Islet precursor cell (in vitro differentiated cells): ENCODE results near the gene PRRT4.
A peak's percentile ranks its signal among the peaks of the same experiment; 100 is the strongest.

Experiments
- DNase-seq: peaks from one replicate; pipeline ENCODE4 v3.0.0-alpha.2; 2018

PRRT4 gene

GRCh38 chr7:128361411-128362379 is at the start of gene PRRT4:
TSS of gene PRRT4 (minus strand) at chr7:128361690.
- peak; percentile 75 for DNase-seq

- DNase-seq: no peak
Observed at GRCh38 chr7:128410451-128410753, 48.9 kb upstream of the PRRT4 start.

- peak; percentile 90 for DNase-seq
Observed at GRCh38 chr7:128409596-128410450, 48.3 kb upstream of the PRRT4 start, which contains the start of gene IMPDH1. TSS of gene IMPDH1 (minus strand) at chr7:128409982. CDS start at chr7:128409901, 81 bp downstream.

- DNase-seq: no peak
Observed at GRCh38 chr7:128408709-128409595, 47.5 kb upstream of the PRRT4 start.

GRCh38 chr7:128407751-128408708 is 46.5 kb upstream of the PRRT4 start:
- DNase-seq: no peak

- DNase-seq: no peak
Observed at GRCh38 chr7:128407233-128407589, 45.7 kb upstream of the PRRT4 start.

- DNase-seq: no peak
Observed at GRCh38 chr7:128406314-128407232, 45.1 kb upstream of the PRRT4 start.

GRCh38 chr7:128405471-128406313 is 44.2 kb upstream of the PRRT4 start:
- DNase-seq: no peak

GRCh38 chr7:128404886-128405470 is 43.5 kb upstream of the PRRT4 start:
- no peak for DNase-seq

- no peak for DNase-seq
Observed at GRCh38 chr7:128404143-128404681, 42.7 kb upstream of the PRRT4 start.

- no peak for DNase-seq
Observed at GRCh38 chr7:128403676-128404075, 42.2 kb upstream of the PRRT4 start.

- DNase-seq: no peak
Observed at GRCh38 chr7:128402356-128402755, 40.9 kb upstream of the PRRT4 start.

GRCh38 chr7:128400566-128400965 is 39.1 kb upstream of the PRRT4 start:
- DNase-seq: peak; percentile 33

- DNase-seq: no peak
Observed at GRCh38 chr7:128399991-128400390, 38.5 kb upstream of the PRRT4 start.

- peak; percentile 46 for DNase-seq
Observed at GRCh38 chr7:128398841-128399135, 37.3 kb upstream of the PRRT4 start.

- peak; percentile 76 for DNase-seq
Observed at GRCh38 chr7:128398016-128398840, 36.7 kb upstream of the PRRT4 start.

- DNase-seq: no peak
Observed at GRCh38 chr7:128396357-128396756, 34.9 kb upstream of the PRRT4 start.

GRCh38 chr7:128395748-128396147 is 34.3 kb upstream of the PRRT4 start:
- no peak for DNase-seq
